Body of pancreas (tissue), 4 donors: ENCODE results near the gene MCTP1.
"Not testable (repeated sequence)": the region's sequence is repeated elsewhere in the genome, so short reads cannot be mapped to it uniquely, and the experiment has no call there.

ENCODE experiments used
- POLR2A ChIP-seq, 3 donors: fragments of 450-650 bp; IDR thresholded peaks; one replicate each; pipeline ENCODE4 v1.6.1; 2016; ENCODE audit warnings: antibody characterized with exemption in 3 of 3, mild to moderate bottlenecking in 2 of 3
- TF ChIP-seq, protein P1 (sequence below), 7 experiments: fragments of 450-650 bp in 4 of 7; fragments of 200-600 bp in 3 of 7; sonication (generic) in 3 of 7; IDR thresholded peaks; one replicate each; pipeline ENCODE4 v1.5.1; 2016 to 2019; ENCODE audit warnings: antibody characterized with exemption in 7 of 7

DNA sequence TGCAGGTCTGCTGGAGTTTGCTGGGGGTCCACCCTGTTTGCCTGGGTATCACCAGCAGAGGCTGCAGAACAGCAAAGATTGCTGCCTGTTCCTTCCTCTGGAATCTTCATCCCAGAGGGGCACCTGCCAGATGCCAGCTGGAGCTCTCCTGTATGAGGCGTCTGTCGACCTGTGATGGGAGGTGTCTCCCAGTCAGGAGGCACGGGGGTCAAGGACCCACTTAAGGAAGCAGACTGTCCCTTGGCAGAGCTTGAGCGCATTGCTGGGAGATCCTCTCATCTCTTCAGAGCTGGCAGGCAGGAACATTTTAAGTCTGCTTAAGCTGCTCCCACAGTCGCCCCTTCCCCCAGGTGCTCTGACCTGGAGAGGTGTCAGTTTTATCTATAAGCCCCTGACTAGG lies 456.7 kb downstream of the MCTP1 start:
- TF ChIP-seq, protein P1, sequence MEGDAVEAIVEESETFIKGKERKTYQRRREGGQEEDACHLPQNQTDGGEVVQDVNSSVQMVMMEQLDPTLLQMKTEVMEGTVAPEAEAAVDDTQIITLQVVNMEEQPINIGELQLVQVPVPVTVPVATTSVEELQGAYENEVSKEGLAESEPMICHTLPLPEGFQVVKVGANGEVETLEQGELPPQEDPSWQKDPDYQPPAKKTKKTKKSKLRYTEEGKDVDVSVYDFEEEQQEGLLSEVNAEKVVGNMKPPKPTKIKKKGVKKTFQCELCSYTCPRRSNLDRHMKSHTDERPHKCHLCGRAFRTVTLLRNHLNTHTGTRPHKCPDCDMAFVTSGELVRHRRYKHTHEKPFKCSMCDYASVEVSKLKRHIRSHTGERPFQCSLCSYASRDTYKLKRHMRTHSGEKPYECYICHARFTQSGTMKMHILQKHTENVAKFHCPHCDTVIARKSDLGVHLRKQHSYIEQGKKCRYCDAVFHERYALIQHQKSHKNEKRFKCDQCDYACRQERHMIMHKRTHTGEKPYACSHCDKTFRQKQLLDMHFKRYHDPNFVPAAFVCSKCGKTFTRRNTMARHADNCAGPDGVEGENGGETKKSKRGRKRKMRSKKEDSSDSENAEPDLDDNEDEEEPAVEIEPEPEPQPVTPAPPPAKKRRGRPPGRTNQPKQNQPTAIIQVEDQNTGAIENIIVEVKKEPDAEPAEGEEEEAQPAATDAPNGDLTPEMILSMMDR (IDR thresholded peaks at IDR 0.05) = not testable (repeated sequence)
- TF ChIP-seq POLR2A (IDR thresholded peaks at IDR 0.05) = not testable (repeated sequence)
